Esophagus muscularis mucosa (tissue), 3 donors: ENCODE results near the gene TLCD1.

Experiments
- POLR2A ChIP-seq: fragments of 450-650 bp; IDR thresholded peaks from one replicate; pipeline ENCODE4 v1.6.1; 2017; ENCODE audit warnings: antibody characterized with exemption, moderate library complexity, mild to moderate bottlenecking, low read depth
- POLR2AphosphoS5 ChIP-seq, 2 donors: sonication (generic); formaldehyde crosslinking; IDR thresholded peaks; one replicate each; pipeline ENCODE4 v1.6.1; 2017; ENCODE audit warnings: antibody characterized with exemption in 2 of 2
- TF ChIP-seq, protein P1 (sequence below), 3 experiments: fragments of 200-600 bp in 2 of 3; fragments of 450-650 bp in 1 of 3; sonication (generic) in 2 of 3; IDR thresholded peaks; one replicate each; pipeline ENCODE4 v1.5.1; 2017 to 2019; ENCODE audit warnings: antibody characterized with exemption in 3 of 3, mild to moderate bottlenecking in 2 of 3, moderate library complexity in 1 of 3

- TF ChIP-seq, protein P1, sequence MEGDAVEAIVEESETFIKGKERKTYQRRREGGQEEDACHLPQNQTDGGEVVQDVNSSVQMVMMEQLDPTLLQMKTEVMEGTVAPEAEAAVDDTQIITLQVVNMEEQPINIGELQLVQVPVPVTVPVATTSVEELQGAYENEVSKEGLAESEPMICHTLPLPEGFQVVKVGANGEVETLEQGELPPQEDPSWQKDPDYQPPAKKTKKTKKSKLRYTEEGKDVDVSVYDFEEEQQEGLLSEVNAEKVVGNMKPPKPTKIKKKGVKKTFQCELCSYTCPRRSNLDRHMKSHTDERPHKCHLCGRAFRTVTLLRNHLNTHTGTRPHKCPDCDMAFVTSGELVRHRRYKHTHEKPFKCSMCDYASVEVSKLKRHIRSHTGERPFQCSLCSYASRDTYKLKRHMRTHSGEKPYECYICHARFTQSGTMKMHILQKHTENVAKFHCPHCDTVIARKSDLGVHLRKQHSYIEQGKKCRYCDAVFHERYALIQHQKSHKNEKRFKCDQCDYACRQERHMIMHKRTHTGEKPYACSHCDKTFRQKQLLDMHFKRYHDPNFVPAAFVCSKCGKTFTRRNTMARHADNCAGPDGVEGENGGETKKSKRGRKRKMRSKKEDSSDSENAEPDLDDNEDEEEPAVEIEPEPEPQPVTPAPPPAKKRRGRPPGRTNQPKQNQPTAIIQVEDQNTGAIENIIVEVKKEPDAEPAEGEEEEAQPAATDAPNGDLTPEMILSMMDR (IDR thresholded peaks at IDR 0.05), result no peak
- TF ChIP-seq POLR2A (no peak), POLR2AphosphoS5 (IDR thresholded peaks at IDR 0.05) (no peak)
Observed at GRCh38 chr17:28723159-28723835, 2.7 kb downstream of the TLCD1 start.
